GM12878 (cell line): ENCODE data around the gene CXorf38. TPM values are rescaled to one million over a fixed set of nuclear protein-coding genes. Genes with fewer than 3 reads are reported as not detected.

Experiments
- ATAC-seq: fragments of 200-7000 bp; cut with Tn5 transposase; 3 replicates; pipeline ENCODE4 v1.9.1; 2020; ENCODE audit warnings: mild to moderate bottlenecking, moderate library complexity
- BruUV-seq: library from RNA; stranded (reverse); fragments of 400-500 nt; replicated peaks from 2 replicates; lab custom pipeline; 2021; lab: Mats Ljungman, UMichigan
- CTCF ChIA-PET: fragments of 300-600 bp; sonication (Branson Sonifier 250); formaldehyde crosslinking; extraction: SDS; loops from one replicate; lab custom pipeline; 2021; ENCODE audit warnings: inconsistent platforms; lab: Yijun Ruan, JAX
- POLR2A ChIA-PET: fragments of 350-600 bp; formaldehyde crosslinking; extraction: SDS; loops from one replicate; lab custom pipeline; 2021; ENCODE audit warnings: inconsistent platforms; lab: Charles Lee
- RAD21 ChIA-PET: fragments of 300-600 bp; sonication (Branson Sonifier 250); formaldehyde crosslinking; loops from one replicate; lab custom pipeline; 2023; ENCODE audit warnings: antibody characterized with exemption; ENCODE audit not compliant: unreplicated experiment; lab: Charles Lee
- SMC1A ChIA-PET: fragments of 300-600 bp; sonication (Branson Sonifier 250); formaldehyde crosslinking; loops from one replicate; lab custom pipeline; 2023; ENCODE audit not compliant: unreplicated experiment, uncharacterized antibody; lab: Charles Lee
- DNase-seq: peaks from one replicate; pipeline ENCODE4 v3.0.0-alpha.2; 2011; ENCODE audit warnings: low read depth, low spot score
- FAIRE-seq: peaks from 3 replicates; lab custom pipeline; 2011; peaks lifted over from hg19 to GRCh38; lab: Jason Lieb, UNC
- H2AFZ ChIP-seq: 2 replicates; pipeline ENCODE4 v1.6.0; 2011; ENCODE audit warnings: low read depth, low read length, control low read depth; ENCODE audit not compliant: control insufficient read depth
- H3K27ac ChIP-seq: 2 replicates; pipeline ENCODE4 v1.5.1; 2011; ENCODE audit warnings: control low read depth; ENCODE audit not compliant: control insufficient read depth, insufficient read depth
- H3K27me3 ChIP-seq, 2 experiments: replicated peaks in 1 of 2; 2 replicates each; pipeline versions ENCODE4 v1.6.0 to v1.6.1; 2011; ENCODE audit warnings: low read length in 1 of 2; ENCODE audit not compliant: control insufficient read depth in 2 of 2, insufficient read depth in 2 of 2
- H3K36me3 ChIP-seq, 2 experiments: 2 replicates each; pipeline ENCODE4 v1.5.1; 2011; ENCODE audit warnings: low read length in 1 of 2; ENCODE audit not compliant: control insufficient read depth in 2 of 2, insufficient read depth in 2 of 2
- H3K4me1 ChIP-seq: 2 replicates; pipeline ENCODE4 v1.6.1; 2011; ENCODE audit warnings: mild to moderate bottlenecking, low read length, moderate library complexity, mixed read lengths; ENCODE audit not compliant: control insufficient read depth, insufficient read depth
- H3K4me2 ChIP-seq: 2 replicates; pipeline ENCODE4 v1.6.0; 2011; ENCODE audit warnings: control low read depth; ENCODE audit not compliant: control insufficient read depth, insufficient read depth
- H3K4me3 ChIP-seq: fragments of 200-600 bp; sonication (generic); 2 replicates; pipeline ENCODE4 v1.5.1; 2016
- H3K79me2 ChIP-seq: 2 replicates; pipeline ENCODE4 v1.6.0; 2011; ENCODE audit warnings: low read length; ENCODE audit not compliant: control insufficient read depth, insufficient read depth
- H3K9ac ChIP-seq: 2 replicates; pipeline ENCODE4 v1.8.0; 2011; ENCODE audit warnings: low read length, control low read depth, mixed read lengths; ENCODE audit not compliant: control insufficient read depth, insufficient read depth
- H3K9me3 ChIP-seq: replicated peaks from 3 replicates; pipeline ENCODE4 v1.5.1; 2011; ENCODE audit warnings: mild to moderate bottlenecking, low read length; ENCODE audit not compliant: control insufficient read depth, insufficient read depth
- H4K20me1 ChIP-seq: 2 replicates; pipeline ENCODE4 v1.6.0; 2011; ENCODE audit not compliant: control insufficient read depth, insufficient read depth
- CUX1 ChIP-seq: IDR thresholded peaks from 2 replicates; pipeline ENCODE4 v1.6.1; 2012; ENCODE audit warnings: improper control_type of control experiment, low read depth, low read length; ENCODE audit not compliant: insufficient replicate concordance
- IKZF2 ChIP-seq, 2 experiments: fragments of 450-650 bp; IDR thresholded peaks; 2 replicates each; pipeline ENCODE4 v1.6.1; 2017; ENCODE audit warnings: mild to moderate bottlenecking in 2 of 2, moderate library complexity in 2 of 2
- MEF2A ChIP-seq: IDR thresholded peaks from 2 replicates; pipeline ENCODE4 v1.6.1; 2011; ENCODE audit warnings: low read depth, mild to moderate bottlenecking, low read length, moderate library complexity; ENCODE audit not compliant: insufficient read depth
- NBN ChIP-seq: fragments of 450-650 bp; IDR thresholded peaks from 2 replicates; pipeline ENCODE4 v1.6.1; 2016
- RBBP5 ChIP-seq: fragments of 200-600 bp; sonication (generic); conservative IDR thresholded peaks from 2 replicates; pipeline ENCODE4 v1.6.1; 2016
- SIX5 ChIP-seq: IDR thresholded peaks from 2 replicates; pipeline ENCODE4 v1.6.1; 2011; ENCODE audit warnings: mild to moderate bottlenecking, low read depth, low read length, moderate library complexity; ENCODE audit not compliant: severe bottlenecking
- SKIL ChIP-seq: fragments of 450-650 bp; IDR thresholded peaks from 2 replicates; pipeline ENCODE4 v1.6.1; 2017; ENCODE audit warnings: mild to moderate bottlenecking, low read depth, inconsistent platforms; ENCODE audit not compliant: poor library complexity, severe bottlenecking
- SPI1 ChIP-seq: IDR thresholded peaks from 2 replicates; pipeline ENCODE4 v1.6.1; 2011; ENCODE audit warnings: low read depth, mild to moderate bottlenecking, low read length, moderate library complexity, borderline replicate concordance; ENCODE audit not compliant: insufficient read depth
- SUZ12 ChIP-seq: fragments of 200-600 bp; sonication (generic); IDR thresholded peaks from one replicate; pipeline ENCODE4 v1.6.1; 2018; ENCODE audit warnings: antibody characterized with exemption, mild to moderate bottlenecking; ENCODE audit not compliant: unreplicated experiment
- YBX1 ChIP-seq: fragments of 450-650 bp; IDR thresholded peaks from 2 replicates; pipeline ENCODE4 v1.6.1; 2016; ENCODE audit warnings: antibody characterized with exemption
- ZNF24 ChIP-seq: fragments of 450-650 bp; IDR thresholded peaks from 2 replicates; pipeline ENCODE4 v1.6.1; 2017; ENCODE audit warnings: antibody characterized with exemption, mild to moderate bottlenecking
- ZNF687 ChIP-seq: fragments of 450-650 bp; IDR thresholded peaks from 2 replicates; pipeline ENCODE4 v1.6.1; 2017; ENCODE audit warnings: mild to moderate bottlenecking, moderate library complexity
- WGBS: methylation state at CpG from one replicate; pipeline ENCODE4 v1.1.6; 2016; ENCODE audit warnings: low lambda C conversion rate; ENCODE audit not compliant: insufficient replicate concordance, insufficient coverage; ENCODE audit errors: missing lambda C conversion rate; 5-methylcytosine and 5-hydroxymethylcytosine counted together
- in situ Hi-C: fragments of 300-500 bp; cut with MboI; formaldehyde crosslinking; loops from 9 replicates; pipeline ENCODE4 v1.14.3; 2018; ENCODE audit warnings: mixed read lengths
- intact Hi-C: fragments of 100-400 bp; cut with micrococcal nuclease; formaldehyde crosslinking; loops from one replicate; pipeline ENCODE4 v1.14.2; 2022; ENCODE audit not compliant: unreplicated experiment
- polyA plus RNA-seq, 11 experiments: library from polyadenylated mRNA; depleted of rRNA in 4 of 11; unstranded in 6 of 11; stranded (reverse) in 5 of 11; fragments of >200 nt; fragmentation: Nextera tagmentation in 4 of 11; fragmentation: Illumina TruSeq in 1 of 11; extraction: Ambion mirVana in 4 of 11; extraction: Trizol in 1 of 11; gene quantifications; 1 replicate in 1 of 11; 2 replicates in 10 of 11; pipeline versions ENCODE4 v1.2.1 to v1.2.3, GENCODE V29; 2011 to 2016; ENCODE audit warnings: inconsistent platforms in 2 of 11, missing spikeins in 2 of 11, low read depth in 1 of 11
- total RNA-seq, 4 experiments: library from RNA; depleted of rRNA in 3 of 4; stranded (reverse); fragments of >200 nt in 3 of 4; fragmentation: Illumina TruSeq in 1 of 4; extraction: Trizol in 1 of 4; gene quantifications; 2 replicates each; pipeline versions ENCODE4 v1.2.1 to v1.2.3, GENCODE V29; 2013 to 2021

CXorf38 gene
- total and polyA plus RNA-seq, 10 of the 15 experiments (the other 5 are each of a cell fraction or from before 2014, with no cell fraction given) = 2.2 to 50.1 (median 18.8) TPM

DNA sequence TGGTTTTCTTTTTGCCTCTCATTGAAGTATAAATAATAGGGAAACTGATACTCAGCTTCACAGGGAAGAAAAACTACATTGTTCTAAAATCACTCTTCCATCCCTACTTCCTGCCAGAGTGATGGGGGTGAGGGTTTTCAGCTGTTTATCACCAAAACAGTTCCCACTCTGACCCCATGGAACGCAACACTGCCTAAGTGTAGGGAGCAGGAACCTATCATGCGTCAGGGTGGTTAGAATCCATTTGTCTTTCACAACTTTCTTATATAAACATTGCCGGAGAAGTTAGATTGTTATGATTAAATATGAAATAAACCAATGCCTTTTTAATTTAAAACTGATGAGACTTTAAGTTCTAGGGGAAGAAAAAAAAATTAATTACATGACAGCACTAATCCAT, 40.0 kb downstream of the CXorf38 start:
- no peaks in the 10 kb centered on the region for H3K27me3 ChIP-seq
- no TSS peak for BruUV-seq
- SMC1A ChIA-PET = no interaction called here
- no peak overlapping the region for H2AFZ ChIP-seq
- H3K79me2 ChIP-seq = no peaks in the 10 kb centered on the region
- intact Hi-C loops (no loop called here), in situ Hi-C loops (no loop called here)
- RAD21 ChIA-PET = no interaction called here
- FAIRE-seq (no peak), ATAC-seq (no peak), DNase-seq (no peak)
- H3K9me3 ChIP-seq = no peaks in the 10 kb centered on the region
- no peak overlapping the region for H3K4me3 ChIP-seq
- WGBS = 73% methylated on average over 3 of the region's 3 CpGs
- H3K9ac ChIP-seq = no peak overlapping the region
- no peaks in the 10 kb centered on the region for H4K20me1 ChIP-seq
- CTCF ChIA-PET = no interaction called here
- POLR2A ChIA-PET = no interaction called here
- H3K4me2 ChIP-seq = no peak overlapping the region
- no peak overlapping the region for H3K27ac ChIP-seq
- no peaks in the 10 kb centered on the region for H3K4me1 ChIP-seq
- no peaks in the 10 kb centered on the region; a peak in 1 of 4 replicates for H3K36me3 ChIP-seq
- no peak for TF ChIP-seq SIX5
- no peak for TF ChIP-seq SKIL
- no peak for TF ChIP-seq NBN
- no peak for TF ChIP-seq MEF2A
- no peak for TF ChIP-seq ZNF687
- no peak for TF ChIP-seq YBX1
- TF ChIP-seq CUX1 = no peak
- TF ChIP-seq IKZF2 (IDR thresholded peaks at IDR 0.05) = no peak
- no peak for TF ChIP-seq ZNF24
- no peak for TF ChIP-seq SPI1
- TF ChIP-seq RBBP5 = no peak
- no peak for TF ChIP-seq SUZ12
